CD14-positive monocyte (primary cell): Measurements from ENCODE around the gene HERC5. TPM values are rescaled to one million over a fixed set of nuclear protein-coding genes. Genes with fewer than 3 reads are reported as not detected.
"Not testable (repeated sequence)": the region's sequence is repeated elsewhere in the genome, so short reads cannot be mapped to it uniquely, and the experiment has no call there.

Experiments
- DNase-seq, 3 donors: peaks; one replicate each; pipeline ENCODE4 v3.0.0-alpha.2; 2011 to 2022
- H2AFZ ChIP-seq: 2 replicates; pipeline ENCODE4 v1.6.0; 2012; ENCODE audit warnings: mild to moderate bottlenecking, low read depth, low read length, inconsistent platforms; ENCODE audit not compliant: insufficient read depth, poor library complexity, severe bottlenecking
- H3K27ac ChIP-seq, 2 donors: 1 replicate in 1 of 2; 2 replicates in 1 of 2; pipeline ENCODE4 v1.5.1; 2012 to 2013; ENCODE audit warnings: low read length in 2 of 2, control low read depth in 1 of 2, inconsistent platforms in 1 of 2, low read depth in 1 of 2, mild to moderate bottlenecking in 1 of 2
- H3K27me3 ChIP-seq, 2 donors: one replicate each; pipeline versions ENCODE4 v1.6.0 to v1.6.1; 2011 to 2013; ENCODE audit warnings: low read length in 2 of 2; ENCODE audit not compliant: control insufficient read depth in 2 of 2, insufficient read depth in 2 of 2
- H3K36me3 ChIP-seq, 2 donors: replicated peaks in 1 of 2; 1 replicate in 1 of 2; 2 replicates in 1 of 2; pipeline versions ENCODE4 v1.5.1 to v1.6.1; 2012 to 2013; ENCODE audit warnings: low read length in 2 of 2, control low read depth in 1 of 2, inconsistent platforms in 1 of 2, mild to moderate bottlenecking in 1 of 2; ENCODE audit not compliant: insufficient read depth in 2 of 2, control insufficient read depth in 1 of 2
- H3K4me1 ChIP-seq, 2 donors: 1 replicate in 1 of 2; 2 replicates in 1 of 2; pipeline versions ENCODE4 v1.5.1 to v1.6.1; 2012 to 2013; ENCODE audit warnings: low read length in 2 of 2, control low read depth in 1 of 2, inconsistent platforms in 1 of 2, mild to moderate bottlenecking in 1 of 2, moderate library complexity in 1 of 2; ENCODE audit not compliant: insufficient read depth in 2 of 2, control insufficient read depth in 1 of 2
- H3K4me2 ChIP-seq: replicated peaks from 2 replicates; pipeline ENCODE3; 2012; ENCODE audit warnings: low read length, moderate library complexity, mild to moderate bottlenecking; ENCODE audit not compliant: poor library complexity, severe bottlenecking; ENCODE audit errors: extremely low read depth
- H3K4me3 ChIP-seq, 3 experiments: fragments of 200-600 bp in 1 of 3; sonication (generic) in 1 of 3; replicated peaks in 1 of 3; 1 replicate in 2 of 3; 2 replicates in 1 of 3; pipeline ENCODE4 v1.5.1; 2011 to 2013; ENCODE audit warnings: low read length in 3 of 3, mild to moderate bottlenecking in 3 of 3, control low read depth in 2 of 3, low read depth in 2 of 3, inconsistent platforms in 1 of 3, moderate library complexity in 1 of 3
- H3K79me2 ChIP-seq: 2 replicates; pipeline ENCODE4 v1.6.0; 2012; ENCODE audit warnings: mild to moderate bottlenecking, control low read depth, inconsistent platforms, low read length, moderate library complexity; ENCODE audit not compliant: insufficient read depth
- H3K9ac ChIP-seq: 2 replicates; pipeline ENCODE4 v1.6.0; 2017; ENCODE audit warnings: low read length, mild to moderate bottlenecking; ENCODE audit not compliant: insufficient read depth, poor library complexity, severe bottlenecking
- H3K9me3 ChIP-seq, 2 donors: replicated peaks in 1 of 2; 1 replicate in 1 of 2; 2 replicates in 1 of 2; pipeline versions ENCODE4 v1.5.1 to v1.6.1; 2012 to 2013; ENCODE audit warnings: low read length in 2 of 2, control low read depth in 1 of 2; ENCODE audit not compliant: control insufficient read depth in 1 of 2, insufficient read depth in 1 of 2
- H4K20me1 ChIP-seq: 2 replicates; pipeline ENCODE4 v1.6.0; 2012; ENCODE audit warnings: mild to moderate bottlenecking, low read length, control low read depth, moderate library complexity; ENCODE audit not compliant: insufficient read depth
- H3K27ac Mint-ChIP-seq, 7 donors: one replicate each; pipeline ENCODE4 v1.8.0; 2020; ENCODE audit warnings: mild to moderate bottlenecking in 7 of 7, mixed read lengths in 7 of 7, moderate library complexity in 6 of 7, inconsistent platforms in 2 of 7
- H3K27me3 Mint-ChIP-seq, 3 donors: one replicate each; pipeline ENCODE4 v1.8.0; 2021 to 2022; ENCODE audit warnings: low read depth in 3 of 3, mild to moderate bottlenecking in 3 of 3, mixed read lengths in 3 of 3, moderate library complexity in 3 of 3, inconsistent platforms in 1 of 3
- H3K36me3 Mint-ChIP-seq, 2 donors: one replicate each; pipeline ENCODE4 v1.8.0; 2020; ENCODE audit warnings: mixed read lengths in 2 of 2, inconsistent platforms in 1 of 2, mild to moderate bottlenecking in 1 of 2
- H3K4me1 Mint-ChIP-seq: one replicate; pipeline ENCODE4 v1.8.0; 2020; ENCODE audit warnings: mild to moderate bottlenecking, mixed read lengths
- H3K4me3 Mint-ChIP-seq, 2 donors: one replicate each; pipeline ENCODE4 v1.8.0; 2020; ENCODE audit warnings: mild to moderate bottlenecking in 2 of 2, mixed read lengths in 2 of 2, moderate library complexity in 1 of 2
- H3K9me3 Mint-ChIP-seq, 7 donors: one replicate each; pipeline ENCODE4 v1.8.0; 2020 to 2022; ENCODE audit warnings: mixed read lengths in 7 of 7, mild to moderate bottlenecking in 6 of 7, moderate library complexity in 6 of 7, inconsistent platforms in 2 of 7
- WGBS: methylation state at CpG from one replicate; pipeline ENCODE4 v1.1.5; 2013; ENCODE audit warnings: missing lambda C conversion rate; ENCODE audit not compliant: insufficient coverage; 5-methylcytosine and 5-hydroxymethylcytosine counted together
- intact Hi-C, 2 donors: fragments of 100-400 bp; cut with micrococcal nuclease; formaldehyde crosslinking; loops; one replicate each; pipeline versions ENCODE4 v1.15.0 to v1.15.1; 2023
- polyA plus RNA-seq, 3 donors: library from polyadenylated mRNA; depleted of rRNA in 1 of 3; unstranded in 2 of 3; stranded (reverse) in 1 of 3; fragments of 300-500 nt in 2 of 3; fragments of >200 nt in 1 of 3; fragmentation: Illumina TruSeq in 2 of 3; gene quantifications; 1 replicate in 2 of 3; 2 replicates in 1 of 3; pipeline ENCODE4 v1.2.3, GENCODE V29; 2012 to 2021
- TF ChIP-seq, protein P1 (sequence below): fragments of 200-600 bp; IDR thresholded peaks from one replicate; pipeline ENCODE4 v1.8.0; 2022; ENCODE audit warnings: antibody characterized with exemption, mild to moderate bottlenecking

HERC5 gene
- polyA plus RNA-seq, 3 donors: 2.9 to 10.4 (median 8.1) TPM

GRCh38 chr4:88539322-88540068 lies 82.6 kb downstream of the HERC5 start:
- WGBS: 11% methylated on average over 7 of the region's 9 CpGs
- not testable (repeated sequence) for H3K36me3 Mint-ChIP-seq, H3K4me3 ChIP-seq, H3K27me3 Mint-ChIP-seq, H3K36me3 ChIP-seq, H3K9me3 ChIP-seq, H4K20me1 ChIP-seq, H3K4me2 ChIP-seq, H3K79me2 ChIP-seq, H3K9me3 Mint-ChIP-seq, H3K27ac ChIP-seq, H3K27me3 ChIP-seq, H3K9ac ChIP-seq, H3K4me1 ChIP-seq, H2AFZ ChIP-seq
- TF ChIP-seq, protein P1, sequence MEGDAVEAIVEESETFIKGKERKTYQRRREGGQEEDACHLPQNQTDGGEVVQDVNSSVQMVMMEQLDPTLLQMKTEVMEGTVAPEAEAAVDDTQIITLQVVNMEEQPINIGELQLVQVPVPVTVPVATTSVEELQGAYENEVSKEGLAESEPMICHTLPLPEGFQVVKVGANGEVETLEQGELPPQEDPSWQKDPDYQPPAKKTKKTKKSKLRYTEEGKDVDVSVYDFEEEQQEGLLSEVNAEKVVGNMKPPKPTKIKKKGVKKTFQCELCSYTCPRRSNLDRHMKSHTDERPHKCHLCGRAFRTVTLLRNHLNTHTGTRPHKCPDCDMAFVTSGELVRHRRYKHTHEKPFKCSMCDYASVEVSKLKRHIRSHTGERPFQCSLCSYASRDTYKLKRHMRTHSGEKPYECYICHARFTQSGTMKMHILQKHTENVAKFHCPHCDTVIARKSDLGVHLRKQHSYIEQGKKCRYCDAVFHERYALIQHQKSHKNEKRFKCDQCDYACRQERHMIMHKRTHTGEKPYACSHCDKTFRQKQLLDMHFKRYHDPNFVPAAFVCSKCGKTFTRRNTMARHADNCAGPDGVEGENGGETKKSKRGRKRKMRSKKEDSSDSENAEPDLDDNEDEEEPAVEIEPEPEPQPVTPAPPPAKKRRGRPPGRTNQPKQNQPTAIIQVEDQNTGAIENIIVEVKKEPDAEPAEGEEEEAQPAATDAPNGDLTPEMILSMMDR: peak; percentile 82
- Mint-ChIP-seq H3K4me3 (peak overlapping the region in 1 of 2 donors; percentile 42), H3K27ac (peak overlapping the region in 2 of 7 donors; percentile 15 to 28), H3K4me1 (peaks cover 11% of the 10 kb centered on the region)
- intact Hi-C loops: loop anchor here in 1 of 2 donors (10.0 kb wide), 1 partner anchor 485 kb away; no protein-coding TSS in a partner anchor
- peak; percentile 29 to 48 (median 39) for DNase-seq

DNA sequence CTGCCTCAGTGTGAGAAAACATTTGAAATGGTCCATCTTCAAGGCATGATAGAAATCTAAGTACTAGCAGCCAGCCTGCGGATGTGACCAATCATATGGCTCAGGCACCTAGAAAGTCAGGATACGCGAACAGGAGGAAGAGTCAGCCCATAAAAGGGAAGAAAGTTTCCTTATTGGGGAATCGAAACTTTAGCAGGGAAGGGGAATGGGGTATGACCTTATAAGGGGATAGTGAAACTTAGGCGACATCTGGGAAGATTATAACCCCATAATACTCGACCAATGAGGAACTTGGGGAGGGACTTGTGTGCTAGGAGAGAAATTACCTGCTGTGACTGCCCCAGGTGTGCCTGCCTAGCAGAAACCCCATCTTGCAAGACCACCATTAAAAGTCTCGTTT lies 92.9 kb downstream of the HERC5 start:
- Histone ChIP-seq H3K79me2 (no peaks in the 10 kb centered on the region), H3K27me3 (no peaks in the 10 kb centered on the region), H3K4me1 (no peaks in the 10 kb centered on the region), H3K9ac (no peak overlapping the region), H3K36me3 (no peaks in the 10 kb centered on the region), H3K4me3 (no peak overlapping the region), H2AFZ (no peak overlapping the region), H3K4me2 (no peak overlapping the region), H3K9me3 (peaks cover 0 to 6% of the 10 kb centered on the region in 2 donors), H3K27ac (no peak overlapping the region), H4K20me1 (no peaks in the 10 kb centered on the region)
- Mint-ChIP-seq H3K9me3 (peaks cover 0 to 6% (median 4%) of the 10 kb centered on the region in 7 donors), H3K4me3 (no peak overlapping the region), H3K27me3 (peaks cover 0 to 1% (median 1%) of the 10 kb centered on the region in 3 donors), H3K36me3 (no peaks in the 10 kb centered on the region), H3K4me1 (no peaks in the 10 kb centered on the region), H3K27ac (peak overlapping the region in 1 of 7 donors; percentile 65)
- no peak for DNase-seq
- 92% methylated on average over 3 of the region's 7 CpGs for WGBS
- TF ChIP-seq, protein P1: no peak
- intact Hi-C loops: loop anchor here in 1 of 2 donors (10.0 kb wide), 1 partner anchor 475 kb away; no protein-coding TSS in a partner anchor

Other genes with a start within 250 kb of the HERC5 start
- 10 to 100 TPM in 1 of 3 donors, 1 to 10 TPM in 2; 5.7 to 11.0 (median 7.0) TPM for gene PPM1K, start 172.6 kb upstream of the HERC5 start, polyA plus RNA-seq
- gene HERC6, start 78.3 kb upstream of the HERC5 start, polyA plus RNA-seq: 1 to 10 TPM; 4.1 to 9.4 (median 6.1) TPM
- 100 to 1,000 TPM in 2 of 3 donors, 10 to 100 TPM in 1; 18.8 to 227 (median 220) TPM for gene PYURF, start 66.7 kb downstream of the HERC5 start, polyA plus RNA-seq
- gene HERC3, start 135.4 kb downstream of the HERC5 start, polyA plus RNA-seq: 10 to 100 TPM; 30.5 to 36.9 (median 36.7) TPM
- gene NAP1L5, start 240.7 kb downstream of the HERC5 start, polyA plus RNA-seq: under 1 TPM; 0.18 to 0.87 (median 0.41) TPM